K562 (cell line): Measurements from ENCODE around the gene TMC8. TPM values are rescaled to one million over a fixed set of nuclear protein-coding genes. Genes with fewer than 3 reads are reported as not detected.

Source experiments
- ATAC-seq: fragments of 200-7000 bp; cut with Tn5 transposase; 3 replicates; pipeline ENCODE4 v1.9.1; 2020; ENCODE audit warnings: moderate library complexity
- BruUV-seq: library from RNA; stranded (reverse); fragments of 400-500 nt; replicated peaks from 2 replicates; lab custom pipeline; 2021; lab: Mats Ljungman, UMichigan
- CTCF ChIA-PET: fragments of 300-600 bp; formaldehyde crosslinking; extraction: SDS; loops from one replicate; lab custom pipeline; 2021; ENCODE audit warnings: low intra/inter-chr PET ratio; lab: Yijun Ruan, JAX
- POLR2A ChIA-PET: fragments of 300-600, 350-650 bp; sonication (Branson Sonifier 250); formaldehyde crosslinking; extraction: SDS; loops from one replicate; lab custom pipeline; 2021; ENCODE audit warnings: antibody characterized with exemption, inconsistent platforms; lab: Yijun Ruan, JAX
- DNase-seq, 4 experiments: peaks; one replicate each; pipeline versions ENCODE4 v3.0.0 to v3.0.0-alpha.2; 2011 to 2018; ENCODE audit warnings: low spot score in 3 of 4, mixed read lengths in 3 of 4; ENCODE audit errors: extremely low read depth in 1 of 4
- FAIRE-seq: peaks from 2 replicates; lab custom pipeline; 2011; peaks lifted over from hg19 to GRCh38; lab: Jason Lieb, UNC
- H2AFZ ChIP-seq: 2 replicates; pipeline ENCODE4 v1.6.0; 2011; ENCODE audit warnings: low read depth, low read length, control low read depth, inconsistent platforms
- H3K27ac ChIP-seq: fragments of 200-600 bp; 3 replicates; pipeline ENCODE4 v1.8.0; 2011; ENCODE audit warnings: low read depth, mild to moderate bottlenecking, control low read depth, inconsistent platforms, low read length, moderate library complexity, mixed read lengths; ENCODE audit errors: extremely low read depth
- H3K27me3 ChIP-seq, 2 experiments: fragments of 300-600 bp in 1 of 2; 2 replicates in 1 of 2; 3 replicates in 1 of 2; pipeline versions ENCODE4 v1.6.0 to v1.8.0; 2011; ENCODE audit warnings: inconsistent platforms in 2 of 2, low read length in 2 of 2, mild to moderate bottlenecking in 1 of 2, mixed read lengths in 1 of 2, moderate library complexity in 1 of 2; ENCODE audit not compliant: control insufficient read depth in 2 of 2, insufficient read depth in 2 of 2
- H3K36me3 ChIP-seq: fragments of 300-600 bp; 3 replicates; pipeline ENCODE4 v1.8.0; 2011; ENCODE audit warnings: mild to moderate bottlenecking, low read length, inconsistent platforms; ENCODE audit not compliant: control insufficient read depth, insufficient read depth
- H3K4me1 ChIP-seq, 2 experiments: fragments of 200-600 bp in 1 of 2; replicated peaks in 1 of 2; 2 replicates in 1 of 2; 3 replicates in 1 of 2; pipeline versions ENCODE4 v1.5.1 to v1.8.0; 2011; ENCODE audit warnings: inconsistent platforms in 2 of 2, low read length in 2 of 2, mild to moderate bottlenecking in 1 of 2, mixed read lengths in 1 of 2, moderate library complexity in 1 of 2; ENCODE audit not compliant: control insufficient read depth in 2 of 2, insufficient read depth in 2 of 2
- H3K4me2 ChIP-seq: 2 replicates; pipeline ENCODE4 v1.6.1; 2011; ENCODE audit warnings: low read length, control low read depth, inconsistent platforms, mixed read lengths; ENCODE audit not compliant: insufficient read depth
- H3K4me3 ChIP-seq: fragments of 200-600 bp; sonication (generic), shearing (Covaris generic); 2 replicates; pipeline ENCODE4 v1.5.1; 2016; ENCODE audit warnings: control low read depth, inconsistent platforms
- H3K79me2 ChIP-seq: fragments of 200-600 bp; 3 replicates; pipeline ENCODE4 v1.8.0; 2011; ENCODE audit warnings: low read length, inconsistent platforms; ENCODE audit not compliant: control insufficient read depth, insufficient read depth
- H3K9ac ChIP-seq, 2 experiments: 2 replicates each; pipeline versions ENCODE4 v1.6.0 to v1.6.1; 2011; ENCODE audit warnings: low read depth in 2 of 2, low read length in 2 of 2, control low read depth in 1 of 2, inconsistent platforms in 1 of 2, mild to moderate bottlenecking in 1 of 2, mixed read lengths in 1 of 2; ENCODE audit not compliant: insufficient read depth in 1 of 2
- H3K9me1 ChIP-seq: one replicate; pipeline ENCODE4 v1.6.0; 2011; ENCODE audit warnings: inconsistent platforms, mild to moderate bottlenecking, low read length, moderate library complexity; ENCODE audit not compliant: control insufficient read depth, insufficient read depth
- H3K9me3 ChIP-seq: replicated peaks from 2 replicates; pipeline ENCODE4 v1.5.1; 2011; ENCODE audit warnings: low read depth, low read length, inconsistent platforms; ENCODE audit not compliant: control insufficient read depth, insufficient read depth
- H4K20me1 ChIP-seq: replicated peaks from 2 replicates; pipeline ENCODE4 v1.6.1; 2011; ENCODE audit warnings: low read length, inconsistent platforms, mixed read lengths; ENCODE audit not compliant: control insufficient read depth, insufficient read depth
- CBX8 ChIP-seq: fragments of 200-600 bp; sonication (generic); IDR thresholded peaks from 2 replicates; pipeline ENCODE4 v1.6.1; 2012; ENCODE audit warnings: borderline replicate concordance, mixed run types, low read depth, mild to moderate bottlenecking, moderate library complexity, mixed read lengths, low read length, control low read depth, inconsistent platforms; ENCODE audit not compliant: poor library complexity, severe bottlenecking; ENCODE audit errors: extremely low read depth
- OTX1 ChIP-seq: fragments of 450-650 bp; formaldehyde crosslinking; IDR thresholded peaks from 2 replicates; pipeline ENCODE4 v1.4.0; 2022; ENCODE audit warnings: mild to moderate bottlenecking
- RAD21 ChIP-seq, 2 experiments: fragments of 250-450 bp in 1 of 2; fragments of 450-650 bp in 1 of 2; sonication (Bioruptor Pico) in 1 of 2; formaldehyde crosslinking in 1 of 2; IDR thresholded peaks in 1 of 2; conservative IDR thresholded peaks in 1 of 2; 2 replicates each; pipeline versions ENCODE4 v1.4.0 to v1.8.0; 2020 to 2022; ENCODE audit warnings: mild to moderate bottlenecking in 2 of 2, moderate library complexity in 1 of 2
- RBM14 ChIP-seq: fragments of 200-400 bp; formaldehyde crosslinking; IDR thresholded peaks from 2 replicates; pipeline ENCODE4 v1.6.1; 2018; ENCODE audit warnings: low read depth, mild to moderate bottlenecking, low read length, moderate library complexity, borderline replicate concordance; ENCODE audit not compliant: insufficient read depth
- ZBTB26 ChIP-seq: fragments of 450-650 bp; formaldehyde crosslinking; IDR thresholded peaks from 2 replicates; pipeline ENCODE4 v1.4.0; 2022; ENCODE audit warnings: missing genetic modification characterization
- ZBTB7A ChIP-seq: IDR thresholded peaks from 2 replicates; pipeline ENCODE4 v1.6.1; 2011; ENCODE audit warnings: low read depth, mild to moderate bottlenecking, low read length, moderate library complexity, borderline replicate concordance; ENCODE audit not compliant: control insufficient read depth
- WGBS: fragments of 100-300 bp; shearing (Covaris generic); methylation state at CpG from one replicate; pipeline ENCODE4 v1.1.6; 2016; ENCODE audit warnings: low coverage, mixed read lengths; ENCODE audit not compliant: insufficient coverage; ENCODE audit errors: missing lambda C conversion rate; 5-methylcytosine and 5-hydroxymethylcytosine counted together
- in situ Hi-C: fragments of 300-500 bp; cut with MboI; formaldehyde crosslinking; loops from 4 replicates; pipeline ENCODE4 v1.15.0; 2018; ENCODE audit warnings: inconsistent platforms, mixed read lengths
- intact Hi-C: fragments of 100-400 bp; cut with micrococcal nuclease; formaldehyde crosslinking; loops from 2 replicates; pipeline ENCODE4 v1.14.2; 2022
- polyA plus RNA-seq, 8 experiments: library from polyadenylated mRNA; depleted of rRNA in 4 of 8; stranded (reverse) in 5 of 8; unstranded in 3 of 8; fragments of >200 nt; fragmentation: Nextera tagmentation in 2 of 8; fragmentation: Illumina TruSeq in 1 of 8; extraction: Ambion mirVana in 2 of 8; extraction: Trizol in 1 of 8; gene quantifications; 2 replicates each; pipeline versions ENCODE4 v1.2.1 to v1.2.3, GENCODE V29; 2011 to 2014; ENCODE audit warnings: inconsistent platforms in 1 of 8, missing spikeins in 1 of 8
- total RNA-seq, 7 experiments: library from RNA; depleted of rRNA in 6 of 7; stranded (reverse); fragments of >200 nt in 6 of 7; fragmentation: Illumina TruSeq in 2 of 7; extraction: Trizol in 2 of 7; gene quantifications; 2 replicates each; pipeline versions ENCODE4 v1.2.1 to v1.2.3, GENCODE V29; 2011 to 2021; ENCODE audit warnings: low replicate concordance in 1 of 7
- TF ChIP-seq, protein P1 (sequence below), 2 experiments: fragments of 450-650 bp; formaldehyde crosslinking in 1 of 2; IDR thresholded peaks; 2 replicates each; pipeline versions ENCODE4 v1.4.0 to v1.6.1; 2014 to 2020; ENCODE audit warnings: mild to moderate bottlenecking in 2 of 2, borderline replicate concordance in 1 of 2, low read depth in 1 of 2

Gene TMC8
- total and polyA plus RNA-seq, 9 of the 15 experiments (the other 6 are each of a cell fraction or from before 2014, with no cell fraction given): 0.13 to 10.9 (median 2.8) TPM

DNA sequence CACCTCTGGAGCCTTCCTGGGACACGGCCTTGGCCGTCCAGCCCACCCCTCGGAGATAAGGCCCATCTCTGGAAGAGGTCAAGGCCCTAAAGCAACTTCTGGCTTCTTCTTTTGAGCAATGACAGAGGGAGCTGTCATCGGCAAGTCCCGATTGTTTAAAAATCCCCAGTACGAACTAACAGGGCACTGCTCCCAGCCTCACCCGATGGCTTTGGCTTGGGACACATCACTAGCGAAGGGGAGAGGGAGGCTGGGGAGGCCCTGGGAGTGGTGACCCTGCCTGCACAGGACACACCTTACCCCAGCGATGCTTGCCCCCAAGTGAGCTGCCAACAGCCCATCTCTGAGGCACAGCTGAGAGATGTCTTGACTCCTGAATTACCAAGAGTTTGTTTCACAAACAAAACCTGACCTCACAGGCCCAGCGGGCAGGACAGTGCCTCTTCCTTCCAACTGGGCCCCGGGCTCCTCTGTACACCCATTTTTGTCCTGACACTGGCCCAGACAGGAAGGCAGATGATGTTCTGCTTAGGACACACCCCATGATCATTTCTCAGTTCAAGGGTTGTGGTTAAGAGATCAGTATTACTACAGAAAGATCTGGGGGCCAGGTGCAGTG, 42.6 kb downstream of the TMC8 start:
- peaks cover 5% of the 10 kb centered on the region for H3K9me1 ChIP-seq
- POLR2A ChIA-PET: interaction anchor here (0.7 to 1.1 kb wide), 4 partner anchors 10 to 45 kb away, joined by 3 read pairs; no protein-coding TSS in a partner anchor
- no peak overlapping the region for H2AFZ ChIP-seq
- no peak overlapping the region for H3K4me3 ChIP-seq
- peaks cover 17% of the 10 kb centered on the region for H4K20me1 ChIP-seq
- intact Hi-C loops (no loop called here), in situ Hi-C loops (loop anchor here (5.0 kb wide), 1 partner anchor 61 kb away; no protein-coding TSS in a partner anchor)
- no TSS peak for BruUV-seq
- ATAC-seq (no peak), DNase-seq (no peak), FAIRE-seq (no peak)
- no peaks in the 10 kb centered on the region for H3K9me3 ChIP-seq
- H3K4me1 ChIP-seq: peaks cover 16 to 71% of the 10 kb centered on the region in 2 experiments
- no peaks in the 10 kb centered on the region for H3K27me3 ChIP-seq
- peak overlapping the region in 1 of 2 experiments; percentile 63; a peak in 2 of 4 replicates for H3K9ac ChIP-seq
- H3K4me2 ChIP-seq: no peak overlapping the region
- peaks cover 83% of the 10 kb centered on the region; the same call in 2 of the 3 replicates for H3K36me3 ChIP-seq
- CTCF ChIA-PET: no interaction called here
- H3K27ac ChIP-seq: no peak overlapping the region
- peaks cover 34% of the 10 kb centered on the region for H3K79me2 ChIP-seq
- WGBS: 78% methylated on average over 10 of the region's 11 CpGs
- TF ChIP-seq ZBTB7A: no peak
- TF ChIP-seq, protein P1, sequence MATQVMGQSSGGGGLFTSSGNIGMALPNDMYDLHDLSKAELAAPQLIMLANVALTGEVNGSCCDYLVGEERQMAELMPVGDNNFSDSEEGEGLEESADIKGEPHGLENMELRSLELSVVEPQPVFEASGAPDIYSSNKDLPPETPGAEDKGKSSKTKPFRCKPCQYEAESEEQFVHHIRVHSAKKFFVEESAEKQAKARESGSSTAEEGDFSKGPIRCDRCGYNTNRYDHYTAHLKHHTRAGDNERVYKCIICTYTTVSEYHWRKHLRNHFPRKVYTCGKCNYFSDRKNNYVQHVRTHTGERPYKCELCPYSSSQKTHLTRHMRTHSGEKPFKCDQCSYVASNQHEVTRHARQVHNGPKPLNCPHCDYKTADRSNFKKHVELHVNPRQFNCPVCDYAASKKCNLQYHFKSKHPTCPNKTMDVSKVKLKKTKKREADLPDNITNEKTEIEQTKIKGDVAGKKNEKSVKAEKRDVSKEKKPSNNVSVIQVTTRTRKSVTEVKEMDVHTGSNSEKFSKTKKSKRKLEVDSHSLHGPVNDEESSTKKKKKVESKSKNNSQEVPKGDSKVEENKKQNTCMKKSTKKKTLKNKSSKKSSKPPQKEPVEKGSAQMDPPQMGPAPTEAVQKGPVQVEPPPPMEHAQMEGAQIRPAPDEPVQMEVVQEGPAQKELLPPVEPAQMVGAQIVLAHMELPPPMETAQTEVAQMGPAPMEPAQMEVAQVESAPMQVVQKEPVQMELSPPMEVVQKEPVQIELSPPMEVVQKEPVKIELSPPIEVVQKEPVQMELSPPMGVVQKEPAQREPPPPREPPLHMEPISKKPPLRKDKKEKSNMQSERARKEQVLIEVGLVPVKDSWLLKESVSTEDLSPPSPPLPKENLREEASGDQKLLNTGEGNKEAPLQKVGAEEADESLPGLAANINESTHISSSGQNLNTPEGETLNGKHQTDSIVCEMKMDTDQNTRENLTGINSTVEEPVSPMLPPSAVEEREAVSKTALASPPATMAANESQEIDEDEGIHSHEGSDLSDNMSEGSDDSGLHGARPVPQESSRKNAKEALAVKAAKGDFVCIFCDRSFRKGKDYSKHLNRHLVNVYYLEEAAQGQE (IDR thresholded peaks at IDR 0.05; ENCODE audit: borderline replicate concordance): no peak
- TF ChIP-seq, protein P1 (CRISPR knock-in tag; IDR thresholded peaks at IDR 0.05; ENCODE audit: low read depth): no peak
- TF ChIP-seq CBX8: no peak
- no peak for TF ChIP-seq RBM14
- no peak for TF ChIP-seq OTX1 (CRISPR knock-in tag)
- no peak for TF ChIP-seq ZBTB26 (CRISPR knock-in tag)
- no peak for TF ChIP-seq RAD21 (CRISPR knock-in tag; conservative IDR thresholded peaks at IDR 0.05 in 1 of 2, IDR thresholded peaks at IDR 0.05 in 1 of 2)
